ENCODE measurements around the gene CLASP2. TPM values are rescaled to one million over a fixed set of nuclear protein-coding genes. Genes with fewer than 3 reads are reported as not detected.
"Not testable (repeated sequence)": the region's sequence is repeated elsewhere in the genome, so short reads cannot be mapped to it uniquely, and the experiment has no call there.

Gene CLASP2
- polyA plus RNA-seq, 1 donor (not counting 4 experiments of a cell fraction or from before 2014, with no cell fraction given) = 49.5 TPM

GRCh38 chr3:33758281-33758680 lies 40.2 kb upstream of the CLASP2 start:
- peak overlapping the region in 1 of 3 experiments; percentile 21 for H3K4me3 ChIP-seq (ENCODE audit: control insufficient read depth in 2 of 3, extremely low read depth in 1 of 3, insufficient read depth in 2 of 3, low read depth in 1 of 3, low read length in 3 of 3)
- dilution Hi-C loops (cut with MboI; ENCODE audit: extremely low pct_ligation_motif_present, low sequenced_read_pairs) = no loop called here
- H2AFZ ChIP-seq (ENCODE audit: control insufficient read depth, low read length) = peak overlapping the region; percentile 97
- no peaks in the 10 kb centered on the region for H3K9me1 ChIP-seq (ENCODE audit: control insufficient read depth, extremely low read depth, insufficient read depth, low read length)
- H3K27ac ChIP-seq (ENCODE audit: control insufficient read depth, insufficient read depth, low read length) = peak overlapping the region; percentile 93
- no peaks in the 10 kb centered on the region for H3K27me3 ChIP-seq (ENCODE audit: control insufficient read depth, extremely low read depth, insufficient read depth, low read length)
- FAIRE-seq (no peak), DNase-seq (ENCODE audit: low read depth, low spot score) (peak; percentile 86)
- H3K36me3 ChIP-seq (ENCODE audit: control insufficient read depth in 2 of 2, extremely low read depth in 1 of 2, insufficient read depth in 2 of 2, low read length in 2 of 2) = no peaks in the 10 kb centered on the region
- peaks cover 8% of the 10 kb centered on the region for H3K4me1 ChIP-seq (ENCODE audit: control insufficient read depth, extremely low read depth, insufficient read depth, low read length)
- peak overlapping the region; percentile 56 for H3K9ac ChIP-seq (ENCODE audit: control insufficient read depth, extremely low read depth, insufficient read depth, low read length)
- no peaks in the 10 kb centered on the region for H3K79me2 ChIP-seq (ENCODE audit: control insufficient read depth, insufficient read depth, low read length)
- no peak for TF ChIP-seq EZH2 (IDR thresholded peaks at IDR 0.05; ENCODE audit: low read length)
- no peak for TF ChIP-seq CTCF (optimal IDR thresholded peaks at IDR 0.05 in 1 of 3, IDR thresholded peaks at IDR 0.05 in 1 of 3, conservative IDR thresholded peaks at IDR 0.05 in 1 of 3; ENCODE audit: extremely low read depth in 1 of 3, insufficient read depth in 2 of 3, low read length in 3 of 3)
- peak overlapping the region; percentile 47 for H3K4me2 ChIP-seq (ENCODE audit: control insufficient read depth, extremely low read depth, insufficient read depth, low read depth, low read length)
- no peaks in the 10 kb centered on the region for H4K20me1 ChIP-seq (ENCODE audit: control insufficient read depth, extremely low read depth, insufficient read depth, low read length)
- H3K9me3 ChIP-seq (ENCODE audit: control insufficient read depth, low read depth, low read length) = peaks cover 4% of the 10 kb centered on the region

- H4K20me1 ChIP-seq (ENCODE audit: control insufficient read depth, extremely low read depth, insufficient read depth, low read length); H3K9me1 ChIP-seq (ENCODE audit: control insufficient read depth, extremely low read depth, insufficient read depth, low read length); H3K9me3 ChIP-seq (ENCODE audit: control insufficient read depth, low read depth, low read length); H3K27ac ChIP-seq (ENCODE audit: control insufficient read depth, insufficient read depth, low read length); DNase-seq (ENCODE audit: low read depth, low spot score); H3K79me2 ChIP-seq (ENCODE audit: control insufficient read depth, insufficient read depth, low read length); H3K4me2 ChIP-seq (ENCODE audit: control insufficient read depth, extremely low read depth, insufficient read depth, low read depth, low read length); FAIRE-seq; H3K27me3 ChIP-seq (ENCODE audit: control insufficient read depth, extremely low read depth, insufficient read depth, low read length); dilution Hi-C loops (cut with MboI; ENCODE audit: extremely low pct_ligation_motif_present, low sequenced_read_pairs); H2AFZ ChIP-seq (ENCODE audit: control insufficient read depth, low read length); H3K4me3 ChIP-seq (ENCODE audit: control insufficient read depth in 2 of 3, extremely low read depth in 1 of 3, insufficient read depth in 2 of 3, low read depth in 1 of 3, low read length in 3 of 3); H3K36me3 ChIP-seq (ENCODE audit: control insufficient read depth in 2 of 2, extremely low read depth in 1 of 2, insufficient read depth in 2 of 2, low read length in 2 of 2); H3K9ac ChIP-seq (ENCODE audit: control insufficient read depth, extremely low read depth, insufficient read depth, low read length): not testable (repeated sequence)
- H3K4me1 ChIP-seq (ENCODE audit: control insufficient read depth, extremely low read depth, insufficient read depth, low read length) = peaks cover 20% of the 10 kb centered on the region
Observed at GRCh38 chr3:33754391-33754790, 36.3 kb upstream of the CLASP2 start.

GRCh38 chr3:33751336-33751735 lies 33.3 kb upstream of the CLASP2 start:
- H3K36me3 ChIP-seq (ENCODE audit: control insufficient read depth in 2 of 2, extremely low read depth in 1 of 2, insufficient read depth in 2 of 2, low read length in 2 of 2) = no peaks in the 10 kb centered on the region
- DNase-seq (ENCODE audit: low read depth, low spot score) (no peak), FAIRE-seq (no peak)
- H4K20me1 ChIP-seq (ENCODE audit: control insufficient read depth, extremely low read depth, insufficient read depth, low read length) = no peaks in the 10 kb centered on the region
- TF ChIP-seq CTCF (optimal IDR thresholded peaks at IDR 0.05 in 1 of 3, IDR thresholded peaks at IDR 0.05 in 1 of 3, conservative IDR thresholded peaks at IDR 0.05 in 1 of 3; ENCODE audit: extremely low read depth in 1 of 3, insufficient read depth in 2 of 3, low read length in 3 of 3) = no peak
- TF ChIP-seq EZH2 (IDR thresholded peaks at IDR 0.05; ENCODE audit: low read length) = no peak
- dilution Hi-C loops (cut with MboI; ENCODE audit: extremely low pct_ligation_motif_present, low sequenced_read_pairs) = no loop called here
- H3K4me3 ChIP-seq (ENCODE audit: control insufficient read depth in 2 of 3, extremely low read depth in 1 of 3, insufficient read depth in 2 of 3, low read depth in 1 of 3, low read length in 3 of 3) = no peak overlapping the region
- H3K9me3 ChIP-seq (ENCODE audit: control insufficient read depth, low read depth, low read length) = peaks cover 4% of the 10 kb centered on the region
- H3K4me1 ChIP-seq (ENCODE audit: control insufficient read depth, extremely low read depth, insufficient read depth, low read length) = peaks cover 17% of the 10 kb centered on the region
- H3K9ac ChIP-seq (ENCODE audit: control insufficient read depth, extremely low read depth, insufficient read depth, low read length) = no peak overlapping the region
- H3K9me1 ChIP-seq (ENCODE audit: control insufficient read depth, extremely low read depth, insufficient read depth, low read length) = no peaks in the 10 kb centered on the region
- H2AFZ ChIP-seq (ENCODE audit: control insufficient read depth, low read length) = peak overlapping the region; percentile 22
- H3K27ac ChIP-seq (ENCODE audit: control insufficient read depth, insufficient read depth, low read length) = no peak overlapping the region
- H3K79me2 ChIP-seq (ENCODE audit: control insufficient read depth, insufficient read depth, low read length) = no peaks in the 10 kb centered on the region
- H3K4me2 ChIP-seq (ENCODE audit: control insufficient read depth, extremely low read depth, insufficient read depth, low read depth, low read length) = no peak overlapping the region
- H3K27me3 ChIP-seq (ENCODE audit: control insufficient read depth, extremely low read depth, insufficient read depth, low read length) = no peaks in the 10 kb centered on the region

Data from keratinocyte (primary cell).